DND-41 (cell line): ENCODE data around the gene KATNAL1.
"Not testable (repeated sequence)": the region's sequence is repeated elsewhere in the genome, so short reads cannot be mapped to it uniquely, and the experiment has no call there.

Source experiments
- ATAC-seq: fragments of 200-7000 bp; cut with Tn5 transposase; 3 replicates; pipeline ENCODE4 v1.9.1; 2021; ENCODE audit warnings: low read depth; ENCODE audit not compliant: insufficient read depth
- DNase-seq: peaks from one replicate; pipeline ENCODE4 v3.0.0-alpha.2; 2020
- H2AFZ ChIP-seq: 2 replicates; pipeline ENCODE4 v1.6.0; 2012; ENCODE audit warnings: low read depth, low read length
- H3K27ac ChIP-seq: 2 replicates; pipeline ENCODE4 v1.5.1; 2012; ENCODE audit warnings: low read length, inconsistent platforms
- H3K27me3 ChIP-seq: fragments of 200-600 bp; sonication (generic); 2 replicates; pipeline ENCODE4 v1.6.0; 2012; ENCODE audit warnings: low read length, mild to moderate bottlenecking, inconsistent platforms; ENCODE audit not compliant: insufficient read depth, poor library complexity
- H3K36me3 ChIP-seq: 2 replicates; pipeline ENCODE4 v1.5.1; 2012; ENCODE audit warnings: low read length, inconsistent platforms; ENCODE audit not compliant: insufficient read depth
- H3K4me1 ChIP-seq: 2 replicates; pipeline ENCODE4 v1.5.1; 2012; ENCODE audit warnings: mild to moderate bottlenecking, low read length; ENCODE audit not compliant: insufficient read depth
- H3K4me2 ChIP-seq: 2 replicates; pipeline ENCODE4 v1.6.0; 2012; ENCODE audit warnings: mild to moderate bottlenecking, moderate library complexity, low read length, inconsistent platforms; ENCODE audit not compliant: insufficient read depth
- H3K4me3 ChIP-seq, 2 experiments: fragments of 200-600 bp in 1 of 2; shearing (Covaris generic) in 1 of 2; 2 replicates each; pipeline ENCODE4 v1.5.1; 2012 to 2016; ENCODE audit warnings: inconsistent platforms in 2 of 2, low read length in 2 of 2, mild to moderate bottlenecking in 2 of 2, low read depth in 1 of 2, moderate library complexity in 1 of 2
- H3K79me2 ChIP-seq: 2 replicates; pipeline ENCODE4 v1.6.0; 2012; ENCODE audit warnings: low read length, inconsistent platforms; ENCODE audit not compliant: insufficient read depth
- H3K9ac ChIP-seq: 2 replicates; pipeline ENCODE4 v1.6.0; 2012; ENCODE audit warnings: low read depth, mild to moderate bottlenecking, inconsistent platforms, low read length, moderate library complexity
- H3K9me3 ChIP-seq: 2 replicates; pipeline ENCODE4 v1.5.1; 2012; ENCODE audit warnings: low read length, moderate library complexity, mild to moderate bottlenecking, inconsistent platforms; ENCODE audit not compliant: insufficient read depth, severe bottlenecking
- H4K20me1 ChIP-seq: 2 replicates; pipeline ENCODE4 v1.6.0; 2012; ENCODE audit warnings: low read length; ENCODE audit not compliant: insufficient read depth
- EZH2 ChIP-seq: IDR thresholded peaks from 3 replicates; pipeline ENCODE4 v1.6.1; 2012; ENCODE audit warnings: borderline replicate concordance, low read depth, mild to moderate bottlenecking, moderate library complexity, low read length, inconsistent platforms; ENCODE audit not compliant: severe bottlenecking
- TF ChIP-seq, protein P1 (sequence below): IDR thresholded peaks from 2 replicates; pipeline ENCODE4 v1.5.1; 2012; ENCODE audit warnings: borderline replicate concordance, low read length, moderate library complexity, mild to moderate bottlenecking; ENCODE audit not compliant: poor library complexity, severe bottlenecking; ENCODE audit errors: extremely low read depth

The KATNAL1 gene

DNA sequence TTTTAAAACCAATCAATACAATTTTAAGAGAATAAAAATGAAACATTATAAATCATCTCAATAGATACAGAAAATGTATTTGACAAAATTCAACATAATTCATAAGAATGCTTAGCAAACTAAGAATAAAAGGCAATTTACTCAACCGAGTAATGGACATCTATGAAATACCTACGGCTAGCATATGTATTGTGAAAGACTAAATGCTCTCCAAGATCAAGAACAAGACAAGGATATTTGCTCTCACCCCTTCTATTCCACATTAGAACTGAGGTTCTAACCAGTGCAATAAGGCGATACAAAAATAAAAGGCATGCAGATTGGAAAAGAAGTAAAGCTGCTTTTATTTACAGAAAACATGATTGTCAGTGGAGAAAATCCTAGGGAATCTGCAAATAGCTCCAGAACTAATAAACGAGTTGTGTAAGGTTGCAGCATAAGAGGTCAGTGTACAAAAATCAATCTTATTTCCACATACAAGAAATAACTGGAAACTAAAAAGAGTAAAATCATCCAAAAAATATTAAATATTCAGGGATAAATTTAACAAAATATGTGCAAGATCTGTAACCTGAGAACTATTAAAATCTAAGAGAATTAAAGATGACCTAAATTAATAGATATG is 16.4 kb downstream of the KATNAL1 start:
- peaks cover 44% of the 10 kb centered on the region for H3K4me1 ChIP-seq
- peaks cover 100% of the 10 kb centered on the region for H3K79me2 ChIP-seq
- no peak overlapping the region; the same call in 1 of the 2 replicates for H3K4me2 ChIP-seq
- H3K36me3 ChIP-seq: peaks cover 11% of the 10 kb centered on the region
- no peak overlapping the region for H3K4me3 ChIP-seq
- ATAC-seq: no peak
- H3K27me3 ChIP-seq: no peaks in the 10 kb centered on the region
- H2AFZ ChIP-seq: no peak overlapping the region
- H3K9ac ChIP-seq: no peak overlapping the region
- TF ChIP-seq EZH2: no peak
- TF ChIP-seq, protein P1, sequence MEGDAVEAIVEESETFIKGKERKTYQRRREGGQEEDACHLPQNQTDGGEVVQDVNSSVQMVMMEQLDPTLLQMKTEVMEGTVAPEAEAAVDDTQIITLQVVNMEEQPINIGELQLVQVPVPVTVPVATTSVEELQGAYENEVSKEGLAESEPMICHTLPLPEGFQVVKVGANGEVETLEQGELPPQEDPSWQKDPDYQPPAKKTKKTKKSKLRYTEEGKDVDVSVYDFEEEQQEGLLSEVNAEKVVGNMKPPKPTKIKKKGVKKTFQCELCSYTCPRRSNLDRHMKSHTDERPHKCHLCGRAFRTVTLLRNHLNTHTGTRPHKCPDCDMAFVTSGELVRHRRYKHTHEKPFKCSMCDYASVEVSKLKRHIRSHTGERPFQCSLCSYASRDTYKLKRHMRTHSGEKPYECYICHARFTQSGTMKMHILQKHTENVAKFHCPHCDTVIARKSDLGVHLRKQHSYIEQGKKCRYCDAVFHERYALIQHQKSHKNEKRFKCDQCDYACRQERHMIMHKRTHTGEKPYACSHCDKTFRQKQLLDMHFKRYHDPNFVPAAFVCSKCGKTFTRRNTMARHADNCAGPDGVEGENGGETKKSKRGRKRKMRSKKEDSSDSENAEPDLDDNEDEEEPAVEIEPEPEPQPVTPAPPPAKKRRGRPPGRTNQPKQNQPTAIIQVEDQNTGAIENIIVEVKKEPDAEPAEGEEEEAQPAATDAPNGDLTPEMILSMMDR: no peak
- H3K9me3 ChIP-seq: no peaks in the 10 kb centered on the region
- H3K27ac ChIP-seq: no peak overlapping the region
- H4K20me1 ChIP-seq: peaks cover 5% of the 10 kb centered on the region
- no peak for DNase-seq

DNA sequence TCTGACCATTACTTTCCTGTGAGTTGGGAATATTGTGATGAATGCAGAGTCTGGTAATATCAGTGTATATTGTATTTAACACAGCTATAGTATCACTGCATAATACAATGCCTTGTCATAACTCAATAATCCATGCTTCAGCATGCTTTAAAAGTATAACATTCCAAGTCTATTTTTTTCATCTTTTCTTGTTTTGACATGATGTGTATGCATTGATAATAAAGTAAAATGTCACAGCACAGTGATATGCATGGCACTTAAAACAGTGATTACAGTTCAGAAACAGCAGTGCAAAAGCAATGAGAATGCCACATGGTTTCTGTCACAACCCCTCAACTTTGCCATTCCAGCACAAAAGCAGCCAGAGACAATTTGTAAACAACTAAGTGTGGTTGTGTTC is 17.8 kb downstream of the KATNAL1 start:
- ATAC-seq: no peak
- Histone ChIP-seq H3K9me3 (no peaks in the 10 kb centered on the region), H3K36me3 (peaks cover 11% of the 10 kb centered on the region), H3K79me2 (peaks cover 100% of the 10 kb centered on the region), H3K4me2 (no peak overlapping the region), H2AFZ (no peak overlapping the region), H3K4me1 (peaks cover 30% of the 10 kb centered on the region), H3K9ac (no peak overlapping the region), H3K27ac (no peak overlapping the region), H3K4me3 (no peak overlapping the region), H3K27me3 (no peaks in the 10 kb centered on the region), H4K20me1 (peaks cover 5% of the 10 kb centered on the region)
- TF ChIP-seq, protein P1: no peak
- TF ChIP-seq EZH2: no peak
- DNase-seq: no peak

DNA sequence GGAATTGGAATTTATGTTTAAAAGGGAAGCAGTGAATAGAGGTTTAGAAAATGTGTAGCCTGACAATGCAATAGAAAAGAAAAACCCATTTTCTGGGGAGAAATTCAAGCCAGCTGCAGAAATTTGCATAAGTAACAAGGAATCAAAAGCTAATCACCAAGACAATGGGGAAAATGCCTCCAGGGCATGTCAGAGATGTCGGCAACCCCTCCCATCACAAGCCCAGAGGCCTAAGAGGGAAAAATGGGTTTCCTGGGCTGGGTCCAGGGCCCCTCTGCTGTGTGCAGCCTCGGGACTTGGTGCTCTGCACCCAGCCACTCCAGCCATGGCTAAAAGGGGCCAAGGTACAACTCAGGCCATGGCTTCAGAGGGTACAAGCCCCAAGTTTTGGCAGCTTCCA is 21.3 kb downstream of the KATNAL1 start:
- not testable (repeated sequence) for H3K9ac ChIP-seq, H3K27me3 ChIP-seq, H4K20me1 ChIP-seq, ATAC-seq, H3K9me3 ChIP-seq, H3K27ac ChIP-seq, DNase-seq, H3K4me2 ChIP-seq, H3K4me1 ChIP-seq, H2AFZ ChIP-seq, H3K4me3 ChIP-seq
- Histone ChIP-seq H3K79me2 (peaks cover 81% of the 10 kb centered on the region), H3K36me3 (peaks cover 22% of the 10 kb centered on the region)

DNA sequence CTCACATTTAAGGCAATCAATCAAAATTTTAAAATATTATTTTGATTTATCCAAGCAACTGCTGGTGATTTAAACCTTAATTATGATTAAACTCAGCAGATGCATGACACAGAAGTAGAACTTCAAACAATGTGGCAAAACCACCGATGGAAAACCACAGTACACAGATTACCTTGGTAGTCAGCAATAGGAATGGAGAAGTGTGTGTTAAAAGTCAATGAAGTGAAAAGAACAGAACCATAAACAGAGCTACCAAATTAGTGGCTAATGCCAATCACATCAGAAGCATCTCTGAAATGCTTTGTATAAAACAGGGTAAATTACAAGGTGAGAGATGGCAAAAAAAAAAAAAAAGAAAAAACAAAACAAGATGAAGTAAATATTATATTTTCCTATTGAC is 31.2 kb downstream of the KATNAL1 start:
- ATAC-seq (peak; percentile 80), DNase-seq (no peak)
- peaks cover 43% of the 10 kb centered on the region for H3K79me2 ChIP-seq
- no peaks in the 10 kb centered on the region for H4K20me1 ChIP-seq
- H3K27me3 ChIP-seq: no peaks in the 10 kb centered on the region
- H3K4me1 ChIP-seq: no peaks in the 10 kb centered on the region
- peaks cover 83% of the 10 kb centered on the region for H3K36me3 ChIP-seq
- H3K4me3 ChIP-seq: no peak overlapping the region
- H3K27ac ChIP-seq: no peak overlapping the region
- no peak for TF ChIP-seq EZH2
- TF ChIP-seq, protein P1: no peak
- H2AFZ ChIP-seq: no peak overlapping the region
- peaks cover 5% of the 10 kb centered on the region for H3K9me3 ChIP-seq
- no peak overlapping the region for H3K9ac ChIP-seq
- no peak overlapping the region for H3K4me2 ChIP-seq
